Mucosa of rectum (tissue), 2 donors: ENCODE measurements around the gene AKAP8.
"Not testable (repeated sequence)": the region's sequence is repeated elsewhere in the genome, so short reads cannot be mapped to it uniquely, and the experiment has no call there.

Source experiments
- H3K27ac ChIP-seq, 2 donors: one replicate each; pipeline ENCODE4 v1.7.0; 2013; ENCODE audit warnings: inconsistent platforms in 2 of 2, low read depth in 2 of 2, low read length in 2 of 2
- H3K27me3 ChIP-seq, 2 donors: one replicate each; pipeline ENCODE4 v1.7.0; 2013; ENCODE audit warnings: low read length in 2 of 2; ENCODE audit not compliant: control insufficient read depth in 2 of 2, insufficient read depth in 2 of 2
- H3K36me3 ChIP-seq, 2 donors: one replicate each; pipeline ENCODE4 v1.7.0; 2013; ENCODE audit warnings: low read length in 2 of 2; ENCODE audit not compliant: control insufficient read depth in 2 of 2, insufficient read depth in 2 of 2
- H3K4me1 ChIP-seq, 2 donors: one replicate each; pipeline ENCODE4 v1.7.0; 2013; ENCODE audit warnings: low read length in 2 of 2, mild to moderate bottlenecking in 1 of 2; ENCODE audit not compliant: control insufficient read depth in 2 of 2, insufficient read depth in 2 of 2
- H3K4me3 ChIP-seq, 2 donors: one replicate each; pipeline ENCODE4 v1.7.0; 2013; ENCODE audit warnings: low read length in 2 of 2
- H3K9ac ChIP-seq, 2 donors: one replicate each; pipeline ENCODE4 v1.7.0; 2013; ENCODE audit warnings: low read length in 2 of 2, low read depth in 1 of 2, mild to moderate bottlenecking in 1 of 2
- H3K9me3 ChIP-seq, 2 donors: one replicate each; pipeline ENCODE4 v1.7.0; 2013; ENCODE audit warnings: low read length in 2 of 2; ENCODE audit not compliant: control insufficient read depth in 2 of 2
- donor health status: healthy.
- donor health status: Normal muscosa, but diverticular disease.

AKAP8 gene

DNA sequence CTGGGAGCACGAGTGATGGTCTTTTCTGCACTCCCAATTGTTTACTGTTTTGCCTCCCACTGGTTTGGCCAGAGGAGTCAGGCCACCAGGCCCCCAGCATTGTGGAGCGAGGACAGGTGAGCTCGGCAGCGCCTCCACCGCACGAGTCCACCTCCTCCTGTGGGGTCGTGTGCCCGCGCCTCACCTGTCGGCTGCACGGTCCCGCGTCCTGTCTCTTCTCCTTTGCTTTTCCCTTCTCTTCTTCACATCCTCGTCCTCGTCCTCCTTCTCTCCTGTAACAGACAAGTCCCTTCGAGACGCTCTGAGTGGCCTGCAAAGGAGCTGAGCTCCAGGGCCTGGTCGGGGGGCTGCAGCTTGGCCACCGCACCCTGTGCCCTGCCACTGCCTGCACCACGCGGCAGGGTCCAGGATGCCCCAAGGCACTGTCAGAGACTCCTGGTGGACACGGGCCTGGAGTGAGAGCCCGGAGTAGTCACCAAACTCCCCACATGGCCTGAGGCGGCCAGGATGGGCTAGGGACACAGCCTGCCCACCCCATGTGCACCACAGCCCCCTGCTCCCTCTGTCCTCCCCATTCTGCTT is 11.4 kb downstream of the AKAP8 start:
- H3K36me3 ChIP-seq: peaks cover 53 to 66% of the 10 kb centered on the region in 2 donors
- no peak overlapping the region for H3K9ac ChIP-seq
- H3K4me1 ChIP-seq: no peaks in the 10 kb centered on the region
- no peaks in the 10 kb centered on the region for H3K27me3 ChIP-seq
- H3K4me3 ChIP-seq: no peak overlapping the region
- H3K9me3 ChIP-seq: no peaks in the 10 kb centered on the region
- no peak overlapping the region for H3K27ac ChIP-seq

DNA sequence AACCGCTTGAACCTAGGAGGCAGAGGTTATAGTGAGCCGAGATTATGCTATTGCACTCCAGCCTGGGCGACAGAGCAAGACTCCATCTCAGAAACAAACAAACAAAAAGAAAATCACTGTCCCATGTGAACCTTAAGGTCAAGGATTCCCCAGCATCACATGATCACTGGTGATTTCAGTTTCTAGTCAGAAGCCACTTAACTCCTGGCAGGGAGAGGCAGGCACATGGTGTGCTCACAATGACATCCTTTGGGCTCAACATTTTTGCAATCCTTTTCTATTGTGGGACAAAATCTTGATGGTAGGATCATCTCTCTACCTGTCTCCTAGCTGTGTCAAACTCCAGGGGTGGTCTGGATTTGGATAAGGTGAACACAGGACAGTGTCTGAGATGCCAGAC is 12.1 kb downstream of the AKAP8 start:
- no peak overlapping the region for H3K9ac ChIP-seq
- no peaks in the 10 kb centered on the region for H3K4me1 ChIP-seq
- no peaks in the 10 kb centered on the region for H3K27me3 ChIP-seq
- peaks cover 53 to 59% of the 10 kb centered on the region in 2 donors for H3K36me3 ChIP-seq
- H3K9me3 ChIP-seq: no peaks in the 10 kb centered on the region
- no peak overlapping the region for H3K27ac ChIP-seq
- no peak overlapping the region for H3K4me3 ChIP-seq

- Histone ChIP-seq H3K27me3 (no peaks in the 10 kb centered on the region), H3K4me3 (no peak overlapping the region), H3K9me3 (no peaks in the 10 kb centered on the region), H3K4me1 (peaks cover 0 to under 1% of the 10 kb centered on the region in 2 donors), H3K9ac (no peak overlapping the region), H3K36me3 (peaks cover 55 to 57% of the 10 kb centered on the region in 2 donors), H3K27ac (no peak overlapping the region)
Observed at GRCh38 chr19:15365264-15365663, 14.3 kb downstream of the AKAP8 start.

GRCh38 chr19:15363791-15364190 is 15.8 kb downstream of the AKAP8 start:
- not testable (repeated sequence) for H3K27ac ChIP-seq, H3K27me3 ChIP-seq, H3K4me3 ChIP-seq, H3K9me3 ChIP-seq, H3K9ac ChIP-seq, H3K4me1 ChIP-seq
- peaks cover 51 to 53% of the 10 kb centered on the region in 2 donors for H3K36me3 ChIP-seq

DNA sequence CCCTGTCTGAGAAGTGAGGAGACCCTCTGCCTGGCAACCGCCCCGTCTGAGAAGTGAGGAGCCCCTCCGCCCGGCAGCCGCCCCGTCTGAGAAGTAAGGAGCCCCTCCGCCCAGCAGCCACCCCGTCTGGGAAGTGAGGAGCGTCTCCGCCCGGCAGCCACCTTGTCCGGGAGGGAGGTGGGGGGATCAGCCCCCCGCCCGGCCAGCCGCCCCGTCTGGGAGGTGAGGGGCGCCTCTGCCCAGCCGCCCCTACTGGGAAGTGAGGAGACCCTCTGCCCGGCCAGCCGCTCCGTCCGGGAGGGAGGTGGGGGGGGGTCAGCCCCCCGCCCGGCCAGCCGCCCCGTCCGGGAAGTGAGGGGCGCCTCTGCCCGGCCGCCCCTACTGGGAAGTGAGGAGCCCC is 16.5 kb downstream of the AKAP8 start:
- H3K27me3 ChIP-seq, H3K4me3 ChIP-seq, H3K4me1 ChIP-seq, H3K27ac ChIP-seq, H3K9me3 ChIP-seq, H3K9ac ChIP-seq: not testable (repeated sequence)
- H3K36me3 ChIP-seq: peaks cover 52 to 53% of the 10 kb centered on the region in 2 donors

DNA sequence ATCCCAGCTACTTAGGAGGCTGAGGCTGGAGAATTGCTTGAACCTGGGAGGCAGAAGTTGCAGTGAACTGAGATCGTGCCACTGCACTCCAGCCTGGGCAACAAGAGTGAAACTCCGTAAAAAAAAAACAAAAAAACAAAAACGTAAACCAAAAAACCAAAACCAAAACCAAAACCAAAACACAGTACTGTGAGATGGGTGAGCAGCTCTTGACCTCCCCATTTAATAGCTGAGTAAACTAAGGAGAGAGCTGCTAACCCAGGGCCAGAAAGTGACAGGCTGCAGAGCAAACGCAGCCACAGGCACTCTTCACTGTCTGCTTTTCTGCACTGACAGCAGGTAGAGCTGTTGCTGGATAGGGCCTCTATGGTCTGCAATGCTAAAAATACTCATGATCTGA is 19.6 kb downstream of the AKAP8 start:
- H3K27ac ChIP-seq, H3K9ac ChIP-seq, H3K4me1 ChIP-seq, H3K9me3 ChIP-seq, H3K4me3 ChIP-seq, H3K27me3 ChIP-seq: not testable (repeated sequence)
- peaks cover 54 to 56% of the 10 kb centered on the region in 2 donors for H3K36me3 ChIP-seq

- H3K9me3 ChIP-seq: no peaks in the 10 kb centered on the region
- peaks cover 0 to 3% of the 10 kb centered on the region in 2 donors for H3K4me1 ChIP-seq
- no peak overlapping the region for H3K4me3 ChIP-seq
- H3K27me3 ChIP-seq: no peaks in the 10 kb centered on the region
- no peak overlapping the region for H3K9ac ChIP-seq
- H3K27ac ChIP-seq: no peak overlapping the region
- peaks cover 59 to 62% of the 10 kb centered on the region in 2 donors for H3K36me3 ChIP-seq
Observed at GRCh38 chr19:15358918-15359317, 20.7 kb downstream of the AKAP8 start.

GRCh38 chr19:15357906-15358305 is 21.7 kb downstream of the AKAP8 start:
- Histone ChIP-seq H3K9ac (no peak overlapping the region), H3K27me3 (no peaks in the 10 kb centered on the region), H3K36me3 (peaks cover 66 to 68% of the 10 kb centered on the region in 2 donors), H3K4me3 (no peak overlapping the region), H3K4me1 (peaks cover 0 to 3% of the 10 kb centered on the region in 2 donors), H3K27ac (no peak overlapping the region), H3K9me3 (no peaks in the 10 kb centered on the region)

DNA sequence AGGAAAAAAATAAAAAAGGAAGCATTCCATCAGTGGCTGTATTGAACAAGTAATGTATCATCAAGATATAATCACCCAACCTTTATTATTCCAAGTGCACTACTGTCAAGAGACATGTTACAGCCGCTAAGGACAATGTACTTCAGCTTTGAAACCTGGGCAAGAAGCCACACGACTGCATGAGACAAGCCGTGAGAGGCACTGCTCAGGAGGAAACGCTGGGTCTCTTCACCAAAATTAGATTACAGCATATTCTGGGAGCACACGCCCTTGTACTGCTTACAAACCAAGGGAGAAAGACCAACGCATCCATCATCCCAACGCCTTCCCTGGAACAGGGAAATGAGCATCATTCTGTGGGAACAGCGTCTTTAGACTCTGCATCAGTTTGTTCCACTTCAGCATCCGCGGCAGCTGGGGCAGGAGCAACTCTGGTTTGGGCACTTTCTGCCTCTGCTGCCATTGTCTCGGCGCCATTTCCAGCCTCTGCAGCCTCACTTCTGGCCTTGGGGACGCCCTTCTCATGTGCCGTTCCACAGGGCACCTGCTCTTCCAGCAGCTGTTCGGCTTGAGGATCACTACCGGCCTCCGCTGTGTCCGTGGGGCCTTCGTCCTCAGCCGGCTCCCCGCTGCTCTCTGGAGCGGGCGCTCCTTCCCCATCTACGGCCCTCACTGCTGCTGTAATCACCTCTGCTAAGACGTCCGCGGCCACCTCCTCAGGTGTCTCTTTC is 24.9 kb downstream of the AKAP8 start:
- Histone ChIP-seq H3K4me1 (no peaks in the 10 kb centered on the region), H3K4me3 (no peak overlapping the region), H3K9me3 (no peaks in the 10 kb centered on the region), H3K36me3 (peaks cover 46% of the 10 kb centered on the region in 2 donors), H3K27me3 (no peaks in the 10 kb centered on the region), H3K27ac (no peak overlapping the region), H3K9ac (no peak overlapping the region)

DNA sequence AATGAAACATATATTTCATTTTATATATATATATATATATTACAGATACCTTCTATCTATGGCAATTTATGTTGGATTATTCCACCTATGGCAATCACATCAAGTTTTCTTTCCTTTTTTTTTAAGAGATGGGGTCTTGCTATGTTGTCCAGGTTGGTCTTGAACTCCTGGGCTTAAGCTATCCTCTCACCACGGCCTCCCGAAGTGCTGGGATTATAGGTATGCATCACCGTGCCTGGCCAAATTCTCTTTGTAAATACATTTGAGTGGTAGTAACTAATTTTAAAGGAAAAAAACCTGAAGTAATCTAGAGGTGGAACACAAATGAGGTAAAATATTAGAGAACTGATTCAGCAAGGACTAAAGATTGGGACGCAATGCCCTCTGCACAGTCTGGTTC is 25.7 kb downstream of the AKAP8 start:
- no peak overlapping the region for H3K4me3 ChIP-seq
- H3K4me1 ChIP-seq: no peaks in the 10 kb centered on the region
- H3K27me3 ChIP-seq: no peaks in the 10 kb centered on the region
- H3K36me3 ChIP-seq: peaks cover 38 to 42% of the 10 kb centered on the region in 2 donors
- H3K9ac ChIP-seq: no peak overlapping the region
- H3K9me3 ChIP-seq: no peaks in the 10 kb centered on the region
- no peak overlapping the region for H3K27ac ChIP-seq
